Fibroblast of skin of right biceps (primary cell): ENCODE measurements around the gene CENPA.
"Not testable (repeated sequence)": the region's sequence is repeated elsewhere in the genome, so short reads cannot be mapped to it uniquely, and the experiment has no call there.

ENCODE experiments used
- DNase-seq: peaks from one replicate; pipeline ENCODE4 v3.0.0-alpha.2; 2013

Gene CENPA

DNA sequence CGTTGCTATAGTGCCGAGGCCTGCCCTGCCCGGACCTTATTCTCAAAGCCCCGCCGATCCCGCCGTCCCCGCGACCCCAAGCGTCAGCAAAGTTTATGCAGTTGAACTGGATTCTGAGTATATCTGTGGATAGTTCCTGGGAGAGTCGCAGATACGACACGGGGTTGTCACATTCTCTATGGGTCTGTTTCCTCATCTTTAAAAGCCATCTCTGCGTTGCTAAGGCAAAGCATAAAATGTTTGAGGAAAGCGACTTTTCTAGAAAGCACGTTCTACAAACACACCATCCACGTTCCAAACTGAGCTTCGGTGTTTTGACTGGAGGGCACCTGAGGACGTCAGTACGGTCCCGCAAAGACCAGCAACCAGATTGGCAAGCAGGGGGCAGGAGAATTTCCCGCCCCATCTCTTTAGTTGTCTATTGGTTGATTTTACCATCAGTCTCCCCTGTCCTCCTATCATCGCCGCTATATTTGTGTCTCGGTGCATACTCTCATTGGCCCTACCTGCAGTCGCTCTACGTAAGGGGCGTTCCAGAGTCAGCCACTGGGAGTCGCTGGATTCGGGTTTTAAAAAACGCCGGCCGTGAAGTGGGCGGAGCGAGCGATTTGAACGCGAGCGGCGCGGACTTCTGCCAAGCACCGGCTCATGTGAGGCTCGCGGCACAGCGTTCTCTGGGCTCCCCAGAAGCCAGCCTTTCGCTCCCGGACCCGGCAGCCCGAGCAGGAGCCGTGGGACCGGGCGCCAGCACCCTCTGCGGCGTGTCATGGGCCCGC is at the start of gene CENPA:
CENPA (plus strand) TSS at position 626 of the 776 bp plus-strand sequence; CDS start at position 767, 141 bp downstream.
- peak; percentile 100 for DNase-seq

DNA sequence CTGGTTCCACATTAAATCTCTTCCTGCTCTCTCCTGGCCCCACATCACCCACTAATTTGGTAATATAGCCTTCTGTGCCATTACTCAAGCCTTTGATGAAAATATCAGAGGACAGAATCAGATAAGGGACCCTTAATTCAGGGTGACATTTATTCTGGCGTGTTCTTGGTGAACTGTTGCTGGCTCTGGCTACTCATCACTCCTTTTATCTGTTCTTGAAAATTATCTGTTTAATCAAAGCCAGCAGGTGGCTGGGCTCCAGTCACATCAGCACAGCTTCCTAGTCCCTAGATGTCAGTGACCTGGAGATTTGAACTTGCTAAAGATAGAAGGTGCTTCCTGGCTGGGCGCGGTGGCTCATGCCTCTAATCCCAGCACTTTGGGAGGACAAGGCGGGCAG is 48.6 kb upstream of the CENPA start:
- DNase-seq: no peak

GRCh38 chr2:26738481-26738880 is 47.4 kb upstream of the CENPA start:
- no peak for DNase-seq

DNA sequence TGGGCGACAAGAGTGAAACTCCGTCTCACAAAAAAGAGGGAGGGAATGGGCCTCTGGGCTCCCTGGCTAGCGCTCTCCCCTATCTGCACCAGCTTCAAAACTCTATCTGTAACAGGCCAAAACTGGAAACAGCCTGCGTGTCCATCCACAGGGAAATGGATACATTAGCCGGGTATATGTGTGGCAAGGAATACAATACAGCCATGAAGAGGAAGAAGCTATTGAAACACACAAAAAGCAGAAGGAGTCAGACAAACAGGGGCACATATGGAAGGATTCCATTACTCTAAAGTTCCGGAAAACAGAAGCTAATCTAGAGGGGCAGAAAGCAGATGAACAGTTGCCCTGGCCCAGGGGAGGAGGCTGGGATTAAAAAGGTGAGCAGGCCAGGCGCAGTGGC is 46.3 kb upstream of the CENPA start:
- DNase-seq: no peak

GRCh38 chr2:26740346-26740745 is 45.5 kb upstream of the CENPA start:
- no peak for DNase-seq

DNA sequence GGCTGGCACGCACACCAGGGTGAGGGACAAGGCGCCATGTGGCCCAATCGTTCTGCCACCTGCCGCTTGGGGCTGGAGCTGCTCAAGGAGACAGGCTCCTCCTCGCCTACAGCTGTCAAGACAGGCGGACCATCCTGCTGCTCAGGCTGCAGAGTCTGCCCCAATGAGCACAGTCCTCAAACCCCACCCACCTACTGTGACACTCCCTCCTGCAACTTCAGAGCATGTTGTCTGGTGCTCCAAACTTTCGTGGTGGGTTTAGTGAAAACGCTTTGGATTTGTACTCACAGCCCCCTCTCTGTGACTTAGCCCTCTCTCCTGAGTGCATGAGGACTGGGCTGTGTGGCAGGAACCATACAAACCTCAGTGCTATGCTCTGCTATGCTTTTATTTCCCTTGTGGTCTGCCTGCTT is 45.0 kb upstream of the CENPA start:
- peak; percentile 19 for DNase-seq

GRCh38 chr2:26742048-26742770 is 43.6 kb upstream of the CENPA start:
- DNase-seq: no peak

DNA sequence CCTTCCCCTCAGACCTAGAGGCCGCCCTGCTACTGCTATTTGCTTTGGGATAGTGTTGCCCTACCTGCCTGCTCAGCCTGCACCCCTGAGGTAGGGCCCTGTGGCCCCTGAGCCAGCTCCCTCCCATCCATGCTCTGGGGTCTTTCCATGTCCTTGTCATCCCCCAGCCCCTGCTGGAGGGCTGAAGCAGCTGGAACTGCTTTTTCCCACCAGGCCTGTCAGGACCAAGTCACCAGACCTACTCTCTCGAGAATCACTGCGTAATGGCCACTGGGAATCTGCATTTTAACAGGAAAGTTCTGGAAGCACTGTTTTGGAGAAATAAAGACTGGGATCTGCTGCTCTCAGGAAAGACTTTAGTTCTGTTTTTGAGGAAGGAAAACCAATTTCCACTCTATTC is 42.0 kb upstream of the CENPA start:
- no peak for DNase-seq

GRCh38 chr2:26744953-26745352 is 40.9 kb upstream of the CENPA start:
- no peak for DNase-seq

- peak; percentile 74 for DNase-seq
Observed at GRCh38 chr2:26745609-26746327, 40.1 kb upstream of the CENPA start.

- DNase-seq: no peak
Observed at GRCh38 chr2:26746934-26747333, 38.9 kb upstream of the CENPA start.

DNA sequence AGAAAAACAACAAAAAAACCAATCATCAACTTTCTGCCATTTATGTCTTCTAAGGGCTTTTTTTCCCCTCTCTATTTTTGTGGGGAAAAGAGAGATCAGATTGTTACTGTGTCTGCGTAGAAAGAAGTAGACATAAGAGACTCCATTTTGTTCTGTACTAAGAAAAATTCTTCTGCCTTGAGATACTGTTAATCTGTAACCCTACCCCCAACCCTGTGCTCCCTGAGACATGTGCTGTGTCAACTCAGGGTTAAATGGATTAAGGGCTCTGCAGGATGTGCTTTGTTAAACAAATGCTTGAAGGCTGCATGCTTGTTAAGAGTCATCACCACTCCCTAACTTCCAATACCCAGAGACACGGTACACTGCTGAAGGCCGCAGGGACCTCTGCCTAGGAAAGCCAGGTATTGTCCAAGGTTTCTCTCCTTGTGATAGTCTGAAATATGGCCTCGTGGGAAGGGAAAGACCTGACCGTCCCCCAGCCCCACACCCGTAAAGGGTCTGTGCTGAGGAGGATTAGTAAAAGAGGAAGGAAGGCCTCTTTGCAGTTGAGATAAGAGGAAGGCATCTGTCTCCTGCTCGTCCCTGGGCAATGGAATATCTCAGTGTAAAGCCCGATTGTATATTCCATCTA is 36.0 kb upstream of the CENPA start:
- DNase-seq: peak; percentile 65

DNA sequence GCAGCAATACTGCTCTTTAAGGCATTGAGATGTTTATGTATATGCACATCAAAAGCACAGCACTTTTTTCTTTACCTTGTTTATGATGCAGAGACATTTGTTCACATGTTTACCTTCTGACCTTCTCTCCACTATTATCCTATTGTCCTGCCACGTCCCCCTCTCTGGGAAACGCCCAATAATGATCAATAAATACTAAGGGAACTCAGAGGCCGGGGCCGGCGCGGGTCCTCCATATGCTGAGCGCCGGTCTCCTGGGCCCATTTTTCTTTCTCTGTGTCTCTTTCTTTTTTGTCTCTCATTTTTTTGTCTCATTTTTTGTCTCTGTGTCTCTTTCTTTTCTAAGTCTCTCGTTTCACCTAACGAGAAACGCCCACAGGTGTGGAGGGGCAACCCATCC is 35.4 kb upstream of the CENPA start:
- not testable (repeated sequence) for DNase-seq

- peak; percentile 74 for DNase-seq
Observed at GRCh38 chr2:26752656-26753055, 33.2 kb upstream of the CENPA start.

DNA sequence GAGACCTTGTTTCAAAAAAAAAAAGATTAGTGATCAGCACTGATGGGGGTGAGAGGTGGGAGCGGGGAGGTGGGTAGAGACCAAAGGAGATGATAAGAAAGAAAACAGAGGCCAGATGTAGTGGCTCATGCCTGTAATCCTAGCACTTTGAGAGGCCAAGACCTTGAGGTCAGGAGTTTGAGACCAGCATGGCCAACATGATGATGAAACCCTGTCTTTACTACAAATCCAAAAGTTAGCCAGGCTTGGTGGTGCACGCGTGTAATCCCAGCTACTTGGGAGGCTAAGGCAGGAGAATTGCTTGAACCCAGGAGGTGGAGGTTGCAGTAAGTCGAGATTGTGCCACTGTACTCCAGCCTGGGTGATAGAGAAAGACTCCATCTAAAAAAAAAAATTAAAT is 31.3 kb upstream of the CENPA start:
- DNase-seq: no peak

GRCh38 chr2:26754972-26755670 is 30.7 kb upstream of the CENPA start:
- no peak for DNase-seq

DNA sequence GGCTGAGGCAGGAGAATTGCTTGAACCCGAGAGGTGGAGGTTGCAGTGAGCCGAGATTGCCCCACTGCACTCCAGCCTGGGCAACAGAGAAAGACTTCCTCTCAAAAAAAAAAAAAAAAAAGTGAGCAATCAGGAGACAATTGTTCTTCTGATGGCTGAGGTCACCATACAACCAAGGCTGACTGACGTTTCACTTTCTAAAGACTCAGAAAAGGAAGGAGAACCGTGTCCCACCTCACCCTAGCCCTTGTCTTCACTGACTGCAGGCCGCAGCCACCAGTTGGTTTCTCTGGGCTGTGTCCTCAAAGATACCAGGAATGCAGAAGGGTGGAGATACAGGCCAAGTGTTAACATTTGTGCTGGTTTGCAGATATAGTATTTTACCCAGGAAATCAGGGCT is 29.5 kb upstream of the CENPA start:
- no peak for DNase-seq

GRCh38 chr2:26757873-26758789 is 27.7 kb upstream of the CENPA start:
- DNase-seq: peak; percentile 99

DNA sequence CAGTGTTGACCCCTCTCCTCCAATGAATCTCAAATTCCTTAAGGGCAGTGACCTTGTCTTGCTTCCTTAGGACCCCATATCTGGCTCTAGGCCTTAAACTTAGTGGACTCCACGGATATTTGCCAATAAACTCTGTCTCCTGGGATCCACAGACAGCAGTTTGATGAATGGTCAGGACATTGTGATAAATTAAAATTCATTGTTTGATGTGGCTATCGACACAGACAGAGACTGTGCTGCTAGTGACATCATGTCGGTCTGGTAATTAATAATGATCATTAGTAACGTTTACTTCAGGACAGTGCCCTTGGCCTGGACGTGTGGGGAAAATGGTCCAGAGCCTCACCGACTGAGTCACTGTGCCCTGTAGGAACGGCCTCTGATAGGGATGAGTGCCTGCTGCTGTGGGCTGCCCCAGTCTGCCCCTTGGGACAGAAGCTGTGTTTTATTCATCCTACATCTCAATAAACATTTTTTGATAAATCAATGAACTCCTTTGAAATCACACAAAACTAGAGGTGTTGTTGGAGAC is 27.0 kb upstream of the CENPA start:
- peak; percentile 34 for DNase-seq

- DNase-seq: no peak
Observed at GRCh38 chr2:26759845-26760244, 26.0 kb upstream of the CENPA start.

- not testable (repeated sequence) for DNase-seq
Observed at GRCh38 chr2:26760991-26761390, 24.9 kb upstream of the CENPA start.
